Neural progenitor cell (in vitro differentiated cells): ENCODE data around the gene NAGK.

Experiments
- EZH2 ChIP-seq: fragments of 200-600 bp; sonication (generic); IDR thresholded peaks from 2 replicates; pipeline ENCODE4 v1.6.1; 2017; ENCODE audit warnings: antibody characterized with exemption, mild to moderate bottlenecking, moderate library complexity
- TF ChIP-seq, protein P1 (sequence below): fragments of 200-600 bp; sonication (generic); IDR thresholded peaks from 2 replicates; pipeline ENCODE4 v1.5.1; 2017; ENCODE audit warnings: antibody characterized with exemption, mild to moderate bottlenecking

DNA sequence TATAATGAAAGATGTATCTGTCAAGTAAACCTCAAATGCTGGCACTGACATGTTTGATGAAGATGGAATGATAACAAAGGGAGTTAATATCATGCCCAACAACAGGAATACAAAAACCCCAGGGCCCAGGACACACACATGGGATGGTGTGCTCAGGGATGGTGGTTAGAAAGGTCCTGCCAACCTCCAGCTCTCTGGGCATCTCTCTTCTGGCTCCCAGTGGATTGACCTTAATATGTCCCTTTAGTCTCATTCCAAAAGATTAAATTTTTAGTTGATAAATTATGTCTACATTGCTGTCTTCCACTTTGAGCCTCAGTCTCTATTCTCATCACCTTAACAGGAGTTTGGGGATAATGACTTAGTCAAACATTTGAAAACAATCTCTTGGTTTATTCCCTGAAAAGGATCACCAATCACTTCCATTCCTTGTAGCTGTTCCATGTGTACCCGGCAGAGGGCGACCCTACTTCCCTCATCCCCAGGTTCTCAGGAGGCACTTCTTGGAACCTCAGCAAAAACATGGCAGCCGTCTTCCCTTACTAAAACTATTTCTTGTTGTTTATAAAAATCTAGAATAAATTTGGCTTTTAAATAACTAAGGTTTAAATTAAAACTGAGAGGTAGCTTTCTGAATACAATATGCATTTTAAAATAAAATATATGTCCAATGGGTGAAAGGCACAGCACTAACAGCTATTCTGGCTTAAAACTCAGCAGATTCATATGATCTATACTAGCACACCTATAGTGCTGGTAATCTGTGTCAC, 31.9 kb downstream of the NAGK start:
- TF ChIP-seq, protein P1, sequence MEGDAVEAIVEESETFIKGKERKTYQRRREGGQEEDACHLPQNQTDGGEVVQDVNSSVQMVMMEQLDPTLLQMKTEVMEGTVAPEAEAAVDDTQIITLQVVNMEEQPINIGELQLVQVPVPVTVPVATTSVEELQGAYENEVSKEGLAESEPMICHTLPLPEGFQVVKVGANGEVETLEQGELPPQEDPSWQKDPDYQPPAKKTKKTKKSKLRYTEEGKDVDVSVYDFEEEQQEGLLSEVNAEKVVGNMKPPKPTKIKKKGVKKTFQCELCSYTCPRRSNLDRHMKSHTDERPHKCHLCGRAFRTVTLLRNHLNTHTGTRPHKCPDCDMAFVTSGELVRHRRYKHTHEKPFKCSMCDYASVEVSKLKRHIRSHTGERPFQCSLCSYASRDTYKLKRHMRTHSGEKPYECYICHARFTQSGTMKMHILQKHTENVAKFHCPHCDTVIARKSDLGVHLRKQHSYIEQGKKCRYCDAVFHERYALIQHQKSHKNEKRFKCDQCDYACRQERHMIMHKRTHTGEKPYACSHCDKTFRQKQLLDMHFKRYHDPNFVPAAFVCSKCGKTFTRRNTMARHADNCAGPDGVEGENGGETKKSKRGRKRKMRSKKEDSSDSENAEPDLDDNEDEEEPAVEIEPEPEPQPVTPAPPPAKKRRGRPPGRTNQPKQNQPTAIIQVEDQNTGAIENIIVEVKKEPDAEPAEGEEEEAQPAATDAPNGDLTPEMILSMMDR = peak; percentile 71
- no peak for TF ChIP-seq EZH2
